Fibroblast of lung (primary cell): ENCODE data around the gene MUSK.

Experiments
- CTCF ChIP-seq, 2 donors: IDR thresholded peaks in 1 of 2; conservative IDR thresholded peaks in 1 of 2; 1 replicate in 1 of 2; 2 replicates in 1 of 2; pipeline ENCODE4 v1.5.1; 2011 to 2012; ENCODE audit warnings: low read length in 2 of 2, control low read depth in 1 of 2, inconsistent platforms in 1 of 2, low read depth in 1 of 2, mild to moderate bottlenecking in 1 of 2
- EZH2 ChIP-seq: IDR thresholded peaks from 2 replicates; pipeline ENCODE4 v1.5.1; 2012; ENCODE audit warnings: low read length, control low read depth, mild to moderate bottlenecking; ENCODE audit errors: missing control alignments

- TF ChIP-seq CTCF (conservative IDR thresholded peaks at IDR 0.05 in 1 of 2, IDR thresholded peaks at IDR 0.05 in 1 of 2; ENCODE audit: low read depth in 1 of 2, low read length in 2 of 2): no peak
- TF ChIP-seq EZH2: no peak
Observed at GRCh38 chr9:110782701-110783100, 114.1 kb downstream of the MUSK start.
